Measurements from ENCODE around the gene WBP4. TPM values are rescaled to one million over a fixed set of nuclear protein-coding genes. Genes with fewer than 3 reads are reported as not detected.
A peak's percentile ranks its signal among the peaks of the same experiment; 100 is the strongest.
"Not testable (repeated sequence)": the region's sequence is repeated elsewhere in the genome, so short reads cannot be mapped to it uniquely, and the experiment has no call there.

Gene WBP4, protein sequence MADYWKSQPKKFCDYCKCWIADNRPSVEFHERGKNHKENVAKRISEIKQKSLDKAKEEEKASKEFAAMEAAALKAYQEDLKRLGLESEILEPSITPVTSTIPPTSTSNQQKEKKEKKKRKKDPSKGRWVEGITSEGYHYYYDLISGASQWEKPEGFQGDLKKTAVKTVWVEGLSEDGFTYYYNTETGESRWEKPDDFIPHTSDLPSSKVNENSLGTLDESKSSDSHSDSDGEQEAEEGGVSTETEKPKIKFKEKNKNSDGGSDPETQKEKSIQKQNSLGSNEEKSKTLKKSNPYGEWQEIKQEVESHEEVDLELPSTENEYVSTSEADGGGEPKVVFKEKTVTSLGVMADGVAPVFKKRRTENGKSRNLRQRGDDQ
- 9.7 and 16.5 TPM in 2 replicates for total RNA-seq (2014; rRNA removed; shearing (Covaris generic))

DNA sequence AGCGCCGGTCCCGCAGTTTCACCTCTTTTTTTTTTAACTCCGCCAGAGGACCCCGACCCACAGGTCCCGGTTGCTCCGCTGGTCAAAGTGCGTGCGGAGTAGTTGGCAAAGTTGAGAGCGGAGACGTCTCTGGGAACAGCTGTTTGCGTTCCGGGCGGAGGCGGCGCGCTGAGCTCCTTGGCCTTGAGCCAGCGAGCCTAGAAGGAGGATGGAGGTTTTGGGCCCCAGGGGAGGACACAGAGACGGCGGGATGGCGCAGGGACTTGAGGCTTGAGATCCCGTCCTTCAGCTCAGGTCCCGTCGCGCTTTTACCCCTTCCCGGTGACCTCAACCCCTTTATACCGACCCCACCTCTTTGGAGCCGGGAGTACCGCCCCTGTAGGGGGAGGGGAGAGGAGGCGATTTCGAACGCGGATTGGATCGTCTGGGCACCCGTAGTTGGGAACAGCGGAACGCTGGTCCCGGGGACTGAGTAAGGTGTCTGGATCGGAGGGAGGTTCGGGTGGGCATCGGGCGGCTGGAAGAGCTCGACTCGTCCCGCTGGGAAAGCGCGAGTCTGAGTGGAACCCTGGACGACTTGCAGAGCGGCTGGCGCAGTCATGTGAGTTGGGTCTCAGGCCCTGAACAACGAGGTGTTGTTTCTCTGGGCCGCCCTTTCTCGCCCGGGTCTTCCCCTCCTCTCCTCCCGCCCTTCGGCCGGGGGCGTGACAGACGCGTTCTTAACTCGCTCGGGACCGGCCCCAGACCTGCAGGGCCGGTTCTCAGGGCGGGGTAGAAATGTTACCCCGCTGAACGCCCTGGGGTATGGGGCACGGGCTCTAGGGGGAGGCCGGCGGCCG is at the start of gene WBP4:
Gene WBP4, plus strand, starts transcription at position 435 of the 839 bp plus-strand sequence. Its CDS starts 165 bp downstream, at position 600.
- in situ Hi-C loops (cut with HindIII; ENCODE audit: low sequenced_read_pairs): no loop called here

GRCh38 chr13:41012536-41012935 is 48.8 kb upstream of the WBP4 start:
- DNase-seq (ENCODE audit: low spot score): no peak

More for the DNA sequence above, at the start of gene WBP4:
- peak; percentile 92 for DNase-seq (ENCODE audit: low spot score)

GRCh38 chr13:41013835-41014234 is 47.5 kb upstream of the WBP4 start:
- in situ Hi-C loops (cut with HindIII; ENCODE audit: low sequenced_read_pairs): no loop called here
- DNase-seq (ENCODE audit: low spot score): no peak

More at GRCh38 chr13:41012536-41012935, 48.8 kb upstream of the WBP4 start:
- in situ Hi-C loops (cut with HindIII; ENCODE audit: low sequenced_read_pairs): no loop called here

GRCh38 chr13:41015920-41016319 is 45.4 kb upstream of the WBP4 start:
- in situ Hi-C loops (cut with HindIII; ENCODE audit: low sequenced_read_pairs): no loop called here
- no peak for DNase-seq (ENCODE audit: low spot score)

DNA sequence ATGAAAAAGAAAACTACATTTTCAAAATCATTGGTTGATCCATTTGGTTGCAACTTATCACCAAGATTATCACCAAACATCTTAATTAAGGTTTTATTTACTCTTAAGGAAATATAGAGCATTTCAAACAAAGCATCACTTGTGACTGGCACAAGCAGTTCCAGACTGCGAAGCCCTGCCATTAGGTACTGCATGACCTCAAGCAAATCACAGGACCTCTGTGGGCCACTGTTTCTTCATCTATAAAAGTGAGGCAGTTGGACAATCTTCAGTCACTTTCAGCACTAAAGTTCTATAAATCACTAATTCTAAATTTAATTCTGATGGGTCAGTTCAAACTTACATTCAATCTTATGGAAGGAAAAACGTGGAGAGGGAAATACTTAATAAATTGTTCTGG is 44.1 kb upstream of the WBP4 start:
- DNase-seq (ENCODE audit: low spot score): no peak
- in situ Hi-C loops (cut with HindIII; ENCODE audit: low sequenced_read_pairs): no loop called here

- in situ Hi-C loops (cut with HindIII; ENCODE audit: low sequenced_read_pairs): no loop called here
- DNase-seq (ENCODE audit: low spot score): no peak
Measured at GRCh38 chr13:41017817-41018601, 43.3 kb upstream of the WBP4 start.

- in situ Hi-C loops (cut with HindIII; ENCODE audit: low sequenced_read_pairs): no loop called here
- DNase-seq (ENCODE audit: low spot score): no peak
Measured at GRCh38 chr13:41018602-41018948, 42.7 kb upstream of the WBP4 start.

GRCh38 chr13:41019011-41019487 is 42.3 kb upstream of the WBP4 start, which contains the start of gene ELF1:
ELF1 (minus strand) TSS chr13:41019316; CDS start chr13:40982054, 37,262 bp downstream.
- no peak for DNase-seq (ENCODE audit: low spot score)
- in situ Hi-C loops (cut with HindIII; ENCODE audit: low sequenced_read_pairs): no loop called here

- in situ Hi-C loops (cut with HindIII; ENCODE audit: low sequenced_read_pairs): no loop called here
- DNase-seq (ENCODE audit: low spot score): no peak
Measured at GRCh38 chr13:41019578-41020347, 41.5 kb upstream of the WBP4 start.

GRCh38 chr13:41025518-41025917 is 35.8 kb upstream of the WBP4 start:
- in situ Hi-C loops (cut with HindIII; ENCODE audit: low sequenced_read_pairs): no loop called here
- DNase-seq (ENCODE audit: low spot score): no peak

DNA sequence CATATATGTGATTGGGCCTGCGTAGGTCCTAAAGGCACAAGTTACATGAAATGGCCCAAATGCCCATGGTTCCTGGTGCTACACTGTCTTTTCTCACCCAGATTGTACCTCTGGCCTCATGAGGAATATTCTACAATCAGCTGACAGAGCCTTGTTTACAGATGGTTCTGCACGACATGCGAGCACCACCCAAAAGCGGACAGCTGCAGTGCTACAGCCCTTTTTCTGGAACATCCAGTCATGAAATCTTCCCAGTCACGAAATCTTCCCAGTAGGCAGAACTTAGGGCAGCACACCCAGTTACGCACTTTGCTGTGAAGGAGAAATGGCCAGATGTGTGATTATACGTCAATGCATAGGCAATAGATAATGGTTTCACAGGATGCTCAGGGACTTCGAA is 34.5 kb upstream of the WBP4 start:
- DNase-seq (ENCODE audit: low spot score): no peak
- in situ Hi-C loops (cut with HindIII; ENCODE audit: low sequenced_read_pairs): no loop called here

GRCh38 chr13:41028051-41028450 is 33.3 kb upstream of the WBP4 start:
- no peak for DNase-seq (ENCODE audit: low spot score)
- in situ Hi-C loops (cut with HindIII; ENCODE audit: low sequenced_read_pairs): no loop called here

GRCh38 chr13:41029629-41030028 is 31.7 kb upstream of the WBP4 start:
- in situ Hi-C loops (cut with HindIII; ENCODE audit: low sequenced_read_pairs): no loop called here
- DNase-seq (ENCODE audit: low spot score): no peak

GRCh38 chr13:41032691-41033376 is 28.5 kb upstream of the WBP4 start:
- no peak for DNase-seq (ENCODE audit: low spot score)

GRCh38 chr13:41034382-41034781 is 26.9 kb upstream of the WBP4 start:
- DNase-seq (ENCODE audit: low spot score): no peak
- in situ Hi-C loops (cut with HindIII; ENCODE audit: low sequenced_read_pairs): no loop called here

More at GRCh38 chr13:41032691-41033376, 28.5 kb upstream of the WBP4 start:
- in situ Hi-C loops (cut with HindIII; ENCODE audit: low sequenced_read_pairs): no loop called here

DNA sequence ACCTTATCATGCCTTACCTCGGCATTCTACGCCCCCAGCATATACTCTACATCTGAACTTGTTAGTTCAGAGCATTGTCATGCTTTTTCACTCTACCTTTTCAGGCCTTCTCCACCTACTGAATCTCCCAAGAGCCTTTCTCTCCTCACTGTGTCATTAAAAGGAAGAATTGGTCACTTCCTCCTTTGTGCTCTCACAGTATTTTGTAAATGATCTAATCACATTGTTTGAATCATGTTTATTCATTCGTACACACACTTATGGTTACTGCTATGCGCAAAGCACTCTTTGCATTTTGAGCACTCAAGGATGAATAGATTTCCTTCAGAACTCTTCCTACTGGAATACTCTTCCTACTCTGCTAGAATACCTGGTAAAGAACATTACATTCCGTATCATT is 26.4 kb upstream of the WBP4 start:
- no peak for DNase-seq (ENCODE audit: low spot score)
- in situ Hi-C loops (cut with HindIII; ENCODE audit: low sequenced_read_pairs): no loop called here

DNA sequence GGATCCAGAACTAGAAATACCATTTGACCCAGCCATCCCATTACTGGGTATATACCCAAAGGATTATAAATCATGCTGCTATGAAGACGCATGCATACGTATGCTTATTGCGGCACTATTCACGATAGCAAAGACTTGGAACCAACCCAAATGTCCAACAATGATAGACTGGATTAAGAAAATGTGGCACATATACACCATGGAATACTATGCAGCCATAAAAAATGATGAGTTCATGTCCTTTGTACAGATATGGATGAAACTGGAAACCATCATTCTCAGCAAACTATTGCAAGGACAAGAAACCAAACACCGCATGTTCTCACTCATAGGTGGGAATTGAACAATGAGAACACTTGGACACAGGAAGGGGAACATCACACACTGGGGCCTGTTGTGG is 24.8 kb upstream of the WBP4 start:
- DNase-seq (ENCODE audit: low spot score); in situ Hi-C loops (cut with HindIII; ENCODE audit: low sequenced_read_pairs): not testable (repeated sequence)

DNA sequence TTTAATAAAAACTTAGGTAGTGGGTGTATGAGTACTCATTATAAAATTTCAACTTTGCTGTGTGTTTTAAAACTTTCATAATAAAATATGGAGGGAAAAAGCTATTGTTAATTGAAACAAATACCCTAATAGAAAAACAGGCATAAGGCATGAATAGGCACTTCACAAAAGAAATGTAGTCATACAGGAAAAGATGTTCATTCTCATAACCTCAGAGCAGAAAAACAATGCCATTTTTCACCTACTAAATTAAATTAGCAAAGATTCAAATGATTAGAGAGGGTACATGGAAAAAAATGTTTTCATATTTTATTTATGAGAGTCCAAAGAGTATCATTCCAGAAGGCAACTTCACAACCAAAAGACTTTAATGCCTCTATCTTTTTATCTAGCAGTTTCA is 21.6 kb upstream of the WBP4 start:
- DNase-seq (ENCODE audit: low spot score): no peak
- in situ Hi-C loops (cut with HindIII; ENCODE audit: low sequenced_read_pairs): no loop called here
